Measurements from ENCODE around the gene EXOC2.
A peak's percentile ranks its signal among the peaks of the same experiment; 100 is the strongest.
"Not testable (repeated sequence)": the region's sequence is repeated elsewhere in the genome, so short reads cannot be mapped to it uniquely, and the experiment has no call there.

EXOC2 gene

DNA sequence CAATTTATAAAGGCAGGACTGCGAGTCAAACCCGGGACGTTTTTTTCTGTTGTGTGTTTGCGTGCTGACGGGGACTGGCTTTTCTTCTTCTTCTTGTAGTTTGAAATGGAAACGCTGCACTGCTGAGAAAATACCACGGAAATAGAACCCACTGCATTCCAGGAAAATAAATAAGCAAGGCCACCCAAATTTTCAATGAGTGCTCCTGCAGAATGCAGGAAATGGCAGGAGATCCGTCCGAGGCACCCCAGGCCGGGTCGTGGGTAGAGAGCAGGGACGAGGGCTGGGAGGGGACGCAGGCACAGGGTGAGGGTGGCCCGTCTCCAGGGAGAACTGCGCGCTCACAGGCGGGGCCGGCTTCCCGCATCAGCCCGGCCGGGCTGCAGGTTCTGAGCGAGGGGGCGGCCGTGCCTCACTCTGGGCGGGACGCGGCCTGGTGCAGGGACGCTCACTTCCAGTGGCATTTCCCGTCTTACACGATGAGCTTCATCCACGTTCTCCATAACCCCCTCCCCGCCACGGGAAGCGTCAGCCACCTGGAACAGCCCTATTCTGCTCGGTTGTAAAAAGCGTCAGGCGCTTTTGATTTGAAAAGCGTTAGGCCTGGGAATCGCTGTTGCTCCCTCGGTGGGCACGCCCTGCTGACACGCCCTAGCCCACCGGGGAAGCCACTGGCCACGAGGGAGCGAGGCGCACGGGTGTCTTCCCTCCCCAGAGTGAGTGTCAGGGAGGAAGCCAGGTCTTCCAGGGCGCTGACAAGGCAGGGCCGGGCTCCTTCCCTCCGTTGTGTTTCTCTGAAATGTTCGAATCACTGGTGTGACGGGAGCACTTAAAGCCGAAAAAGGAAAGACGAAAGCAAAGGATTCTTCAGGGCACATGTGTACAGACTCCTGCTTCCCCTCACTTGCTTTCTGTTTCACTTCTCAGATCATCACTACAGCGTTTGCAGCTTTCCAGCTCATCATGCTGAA is 17.9 kb upstream of the EXOC2 start:
- DNase-seq: peak; percentile 22

DNA sequence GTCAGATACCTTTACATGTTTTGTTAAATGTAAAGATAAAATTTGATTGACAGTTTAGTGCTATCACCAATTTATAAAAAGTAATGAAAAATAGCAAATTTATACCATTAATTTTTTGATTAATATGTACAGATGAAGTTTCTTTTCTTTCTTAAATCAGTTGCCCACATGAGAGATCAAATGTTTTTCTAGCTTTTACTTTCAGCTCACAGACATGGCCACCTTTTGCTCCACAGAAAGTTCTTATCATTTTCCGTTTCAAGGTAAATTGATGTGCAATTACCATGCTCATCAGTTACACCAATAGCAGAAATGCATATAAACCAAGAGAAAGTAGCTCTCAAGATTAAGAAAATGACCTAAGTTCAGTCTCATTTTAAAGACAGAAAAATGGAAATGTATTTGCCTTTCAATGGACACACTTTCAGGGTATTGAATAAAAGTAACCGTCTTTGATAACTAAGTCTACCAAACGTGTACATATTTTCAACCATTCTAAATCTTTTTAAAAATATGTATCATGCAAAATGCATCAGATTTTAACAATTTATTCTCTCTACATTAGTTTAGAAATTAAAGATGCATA is 16.6 kb upstream of the EXOC2 start:
- DNase-seq: no peak

DNA sequence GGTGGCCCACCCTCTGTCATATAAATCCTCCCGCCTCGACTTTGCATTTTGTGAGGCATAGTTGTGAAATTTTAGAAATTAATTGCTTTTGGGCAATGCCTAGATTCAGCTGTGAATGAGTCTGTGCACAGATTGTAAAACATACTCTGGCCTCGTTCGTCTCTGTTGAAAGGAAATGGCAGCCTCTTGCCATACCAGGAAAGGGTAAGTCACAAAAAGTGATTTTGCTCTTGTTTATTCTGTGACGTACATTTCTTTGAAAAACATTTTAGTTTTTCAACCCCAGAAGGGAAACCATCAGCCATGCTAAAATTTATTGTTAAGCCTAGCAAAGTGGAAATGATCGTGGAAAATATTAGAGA is 15.3 kb upstream of the EXOC2 start:
- peak; percentile 32 for DNase-seq

DNA sequence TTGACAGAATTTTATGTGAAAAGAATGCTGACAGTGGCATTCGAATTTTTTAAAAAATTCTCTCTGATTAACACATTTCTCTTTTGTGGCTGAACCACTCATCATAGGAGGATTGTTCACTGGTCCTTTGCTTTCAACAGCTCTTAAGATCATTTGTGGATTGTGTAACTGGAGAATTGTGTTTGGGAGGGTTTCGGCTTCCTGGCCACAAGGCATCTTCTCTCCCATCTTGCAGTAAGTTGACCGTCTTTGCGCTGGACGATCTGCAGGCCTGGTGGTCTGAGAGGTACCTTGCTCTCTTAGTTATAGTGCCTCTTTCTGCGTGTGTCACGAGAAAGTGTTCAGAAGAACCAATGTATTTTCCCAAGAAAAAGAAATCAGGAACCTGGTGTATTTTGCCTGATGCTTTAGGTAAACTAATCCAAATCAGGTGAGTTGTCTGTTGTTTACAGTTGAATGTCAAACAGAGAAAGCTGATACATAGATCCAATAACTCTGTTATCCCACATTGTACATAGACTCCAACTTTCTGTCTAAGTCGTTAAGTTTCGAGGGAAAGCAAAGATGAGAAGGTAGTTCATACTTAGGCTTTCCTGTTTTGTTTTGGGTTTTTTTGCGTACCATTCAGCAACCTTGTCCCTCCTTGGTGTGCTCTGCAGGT is 14.8 kb upstream of the EXOC2 start:
- DNase-seq: no peak

DNA sequence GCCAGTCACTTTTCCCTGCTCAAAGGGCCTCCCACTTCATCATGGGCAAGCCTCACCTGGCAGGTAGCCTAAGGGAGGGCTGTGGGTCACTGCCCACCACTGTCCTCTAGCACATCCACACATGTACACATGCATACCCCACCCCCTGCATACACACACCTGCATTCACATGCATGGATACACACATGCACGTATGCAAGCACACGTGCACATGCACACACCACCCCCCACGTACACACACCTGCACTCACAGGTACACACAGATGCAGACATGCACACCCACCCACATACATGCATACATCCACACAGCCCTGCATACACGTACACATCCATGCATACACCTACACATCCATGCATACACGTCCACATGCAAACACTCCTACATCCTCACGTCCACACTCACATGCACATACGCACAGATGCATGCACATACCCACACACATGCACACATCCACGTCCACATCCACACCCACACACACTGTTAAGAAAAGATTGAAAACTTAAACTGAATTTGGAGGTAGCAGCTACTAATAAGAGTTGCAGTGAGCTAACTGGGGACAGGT is 14.0 kb upstream of the EXOC2 start:
- DNase-seq: no peak

DNA sequence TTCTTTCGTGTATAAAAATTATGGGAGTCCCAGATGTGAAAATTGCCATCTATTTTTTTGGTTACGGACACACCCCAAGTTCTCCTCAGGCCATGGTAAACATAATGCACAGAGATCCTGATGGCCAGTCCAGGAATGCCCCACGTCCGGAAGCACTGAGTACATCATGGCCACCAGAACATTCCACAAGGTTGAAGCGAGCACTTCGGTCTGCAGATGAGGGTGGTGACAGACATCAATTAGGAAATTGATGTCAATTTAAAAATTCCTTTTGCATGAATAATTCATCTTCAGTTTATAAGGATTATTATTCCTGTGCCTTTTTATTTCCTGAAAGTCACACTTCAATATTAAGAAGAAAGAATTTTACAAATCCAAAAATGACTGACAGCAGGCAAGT is 13.2 kb upstream of the EXOC2 start:
- no peak for DNase-seq

DNA sequence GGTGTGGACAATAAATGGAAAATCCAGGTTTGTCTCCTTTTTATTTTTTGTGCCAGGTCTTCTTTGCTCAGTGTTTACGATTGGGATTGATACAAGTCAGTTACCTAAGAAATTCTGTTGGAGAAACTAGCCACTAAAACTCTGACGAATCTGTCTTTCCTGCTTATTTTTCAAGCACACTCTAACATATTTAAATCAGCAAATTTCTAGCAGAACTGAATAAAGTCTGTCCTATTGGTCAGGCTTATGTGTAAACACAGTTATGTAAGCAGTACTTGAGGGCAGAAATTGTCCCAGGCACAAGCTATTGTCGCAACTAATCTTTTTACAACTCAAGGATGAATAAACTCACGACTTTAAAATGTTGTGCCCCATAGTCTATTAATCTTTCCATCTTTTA is 12.1 kb upstream of the EXOC2 start:
- DNase-seq: peak; percentile 63

DNA sequence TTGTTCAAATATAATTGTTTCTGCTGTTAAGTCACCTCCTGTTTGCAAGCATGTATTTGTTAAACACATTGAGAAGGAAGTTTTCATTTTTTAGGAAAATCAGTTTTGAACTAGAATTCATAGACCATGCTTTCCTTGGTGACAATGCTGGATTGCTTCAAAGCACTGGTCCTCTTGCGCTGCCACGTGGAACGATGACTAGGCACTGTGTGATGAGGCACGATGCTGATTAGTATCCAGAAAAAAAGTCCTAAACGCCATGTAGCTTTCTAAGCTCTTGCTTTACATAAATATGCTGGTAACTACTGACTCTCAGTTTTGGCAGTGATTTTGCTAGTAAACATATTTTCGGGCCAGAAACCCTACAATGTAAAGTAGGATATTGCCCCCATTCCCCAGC is 11.1 kb upstream of the EXOC2 start:
- peak; percentile 24 for DNase-seq

DNA sequence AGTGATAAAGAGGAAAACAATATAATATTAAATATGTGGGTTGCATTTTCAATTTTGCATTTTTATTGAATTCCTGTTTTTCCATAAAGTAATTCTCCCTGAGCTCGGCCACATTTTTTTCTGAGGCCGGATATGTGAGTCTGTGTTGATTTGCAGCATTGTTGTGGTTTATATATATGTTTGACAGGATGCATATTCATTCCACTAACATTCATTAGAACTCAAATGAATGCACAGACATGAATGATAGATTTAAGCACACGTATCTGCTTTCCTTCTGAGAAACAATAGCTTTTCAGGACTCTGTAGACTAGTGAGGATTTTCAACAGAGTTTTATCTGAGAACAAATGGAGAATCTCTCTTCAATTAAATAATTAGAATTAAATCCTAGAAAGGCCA is 10.6 kb upstream of the EXOC2 start:
- no peak for DNase-seq

DNA sequence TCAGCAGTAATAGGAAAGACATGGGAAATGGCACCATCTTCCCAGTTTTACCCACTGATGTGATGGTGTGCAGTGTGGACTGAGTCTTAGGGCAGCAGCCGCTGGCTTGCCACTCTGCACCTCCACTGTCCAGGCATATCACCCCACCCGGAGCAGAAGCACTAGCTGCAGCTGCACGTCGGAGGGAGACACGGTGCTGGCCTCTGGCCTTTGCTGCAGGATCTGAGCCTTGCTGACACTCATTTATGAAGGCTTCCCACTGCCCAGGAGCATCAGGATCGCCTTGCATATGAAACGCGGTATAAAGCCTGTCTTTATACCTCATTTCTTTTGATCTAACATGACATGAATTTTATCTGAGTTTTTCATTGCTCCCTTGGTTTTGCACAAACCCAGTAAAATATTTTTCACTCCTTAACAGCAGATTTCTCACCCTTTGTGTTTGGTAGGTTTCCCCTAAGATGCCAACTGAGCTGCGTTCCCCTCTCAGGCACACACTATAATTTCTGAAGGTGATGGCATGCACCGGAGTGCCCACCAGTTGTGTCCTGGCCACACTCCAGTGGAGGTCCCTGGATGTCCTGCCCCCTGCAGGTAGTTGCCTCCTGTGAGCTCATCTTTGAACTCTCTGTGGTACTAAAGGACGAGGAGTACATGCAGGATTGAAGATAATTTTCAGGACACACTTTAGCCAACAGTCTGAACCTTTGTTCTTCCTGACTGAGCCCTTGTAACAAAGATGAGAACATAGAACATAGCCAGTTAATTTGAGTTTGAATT is 9.0 kb upstream of the EXOC2 start:
- DNase-seq: no peak

DNA sequence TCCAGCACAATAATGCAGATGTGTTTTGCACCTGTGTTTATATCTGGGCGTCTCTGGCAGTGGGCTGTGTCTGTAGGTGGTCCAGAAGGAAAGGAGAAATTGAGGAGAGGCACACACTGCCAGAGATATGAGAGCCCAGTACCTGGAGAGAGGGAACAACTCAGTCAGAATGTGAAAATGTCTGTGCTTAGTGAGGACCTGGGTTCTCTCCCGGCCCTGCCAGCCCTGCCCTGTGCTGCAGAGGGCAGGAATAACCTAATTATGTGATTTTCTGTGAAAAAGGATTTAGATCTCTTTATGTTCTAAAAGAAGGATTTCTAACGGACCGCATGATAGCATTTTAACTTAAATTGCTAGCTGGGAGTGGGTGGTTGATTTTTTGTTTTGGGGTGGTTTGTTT is 8.3 kb upstream of the EXOC2 start:
- DNase-seq: no peak

DNA sequence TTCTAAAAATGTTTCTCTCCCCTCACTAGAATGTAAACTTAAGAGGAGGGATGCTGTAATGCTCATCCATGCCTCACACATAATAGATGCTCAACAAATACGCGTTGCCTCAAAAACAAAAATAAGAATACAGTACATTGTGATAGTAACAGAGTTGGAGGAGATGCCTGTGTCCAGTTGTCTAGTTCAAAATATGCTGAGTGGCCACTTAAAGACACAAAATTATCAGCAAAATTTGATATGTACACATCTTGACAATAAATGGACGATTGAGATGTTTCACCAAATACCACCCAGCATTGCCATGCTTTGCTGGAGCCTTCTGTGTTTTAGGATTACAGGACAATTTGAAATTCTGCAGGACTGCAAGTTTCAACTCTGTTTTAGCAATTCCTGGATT is 7.6 kb upstream of the EXOC2 start:
- no peak for DNase-seq

DNA sequence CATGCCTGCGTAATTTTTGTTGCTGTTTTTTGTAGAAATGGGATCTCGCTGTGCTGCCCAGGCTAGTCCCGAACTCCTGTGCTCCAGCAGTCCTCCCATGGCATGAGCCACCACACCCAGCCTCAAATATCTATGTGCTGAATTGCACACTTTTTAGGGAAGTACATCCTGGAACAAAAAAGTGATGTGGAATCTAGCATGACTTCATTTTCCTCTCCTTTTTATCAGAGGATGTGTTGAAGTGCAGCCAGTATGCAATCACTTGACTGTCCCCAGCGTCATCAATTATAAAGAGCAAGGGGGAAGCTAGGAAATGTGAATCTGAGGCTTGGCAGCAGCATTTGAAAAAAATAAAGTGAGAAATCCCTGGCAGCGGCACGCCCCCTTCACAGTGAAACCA is 6.4 kb upstream of the EXOC2 start:
- DNase-seq: no peak

DNA sequence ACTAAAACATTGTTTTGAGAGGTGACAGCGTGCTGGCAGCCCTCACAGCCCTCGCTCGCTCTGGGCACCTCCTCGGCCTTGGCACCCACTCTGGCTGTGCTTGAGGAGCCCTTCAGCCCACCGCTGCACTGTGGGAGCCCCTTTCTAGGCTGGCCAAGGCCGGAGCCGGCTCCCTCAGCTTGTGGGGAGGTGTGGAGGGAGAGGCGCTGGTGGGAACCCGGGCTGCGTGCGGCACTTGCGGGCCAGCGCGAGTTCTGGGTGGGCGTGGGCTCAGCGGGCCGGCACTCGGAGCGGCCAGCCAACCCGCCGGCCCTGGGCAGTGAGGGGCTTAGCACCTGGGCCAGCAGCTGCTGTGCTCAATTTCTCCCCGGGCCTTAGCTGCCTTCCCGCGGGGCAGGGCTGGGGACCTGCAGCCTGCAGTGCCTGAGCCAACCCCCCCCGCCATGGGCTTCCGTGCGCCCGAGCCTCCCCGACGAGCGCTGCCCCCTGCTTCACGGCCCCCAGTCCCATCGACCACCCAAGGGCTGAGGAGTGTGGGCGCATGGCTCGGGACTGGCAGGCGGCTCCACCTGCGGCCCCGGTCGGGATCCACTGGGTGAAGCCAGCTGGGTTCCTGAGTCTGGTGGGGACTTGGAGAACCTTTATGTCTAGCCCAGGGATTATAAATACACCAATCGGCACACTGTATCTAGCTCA is 1.6 kb upstream of the EXOC2 start:
- not testable (repeated sequence) for DNase-seq

DNA sequence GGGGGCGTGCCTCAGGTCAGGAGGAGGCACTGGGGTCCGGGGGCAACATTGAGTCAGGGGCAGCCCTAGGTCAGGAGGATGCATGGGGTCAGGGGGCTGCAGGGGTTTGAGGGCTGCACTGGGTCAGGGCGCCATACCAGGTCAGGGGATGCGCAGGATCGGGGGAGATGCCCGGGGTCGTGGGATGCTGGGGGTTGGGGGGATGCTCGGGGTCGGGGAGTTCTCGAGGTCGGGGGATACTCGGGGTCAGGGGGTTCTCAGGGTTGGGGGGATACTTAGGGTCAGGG is 727 bp upstream of the EXOC2 start:
- no peak for DNase-seq

DNA sequence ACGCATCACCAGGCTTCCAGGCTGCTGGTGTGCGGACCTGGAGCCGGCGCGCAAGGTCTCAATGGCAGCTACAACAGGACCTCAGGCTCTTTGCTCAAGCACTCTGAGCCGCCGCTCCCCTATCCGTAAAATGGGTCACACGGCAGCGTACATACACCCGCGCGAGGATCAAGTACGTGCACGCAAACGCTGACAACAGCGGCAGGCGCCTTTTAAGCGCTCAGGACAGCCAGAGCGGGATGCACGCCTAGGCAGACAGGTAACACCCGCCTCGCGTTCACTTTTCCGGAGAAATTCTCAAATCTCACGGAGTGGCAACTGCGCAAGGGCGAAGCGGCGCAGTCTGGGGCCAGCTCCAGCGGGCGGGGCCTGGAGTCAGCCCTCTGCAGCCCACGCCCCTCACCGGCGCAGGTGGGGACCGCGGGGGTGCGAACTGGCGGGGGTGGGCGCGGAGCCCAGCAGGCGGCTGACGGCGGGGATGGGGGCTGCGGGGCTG is 535 bp downstream of the EXOC2 start:
- DNase-seq: no peak

DNA sequence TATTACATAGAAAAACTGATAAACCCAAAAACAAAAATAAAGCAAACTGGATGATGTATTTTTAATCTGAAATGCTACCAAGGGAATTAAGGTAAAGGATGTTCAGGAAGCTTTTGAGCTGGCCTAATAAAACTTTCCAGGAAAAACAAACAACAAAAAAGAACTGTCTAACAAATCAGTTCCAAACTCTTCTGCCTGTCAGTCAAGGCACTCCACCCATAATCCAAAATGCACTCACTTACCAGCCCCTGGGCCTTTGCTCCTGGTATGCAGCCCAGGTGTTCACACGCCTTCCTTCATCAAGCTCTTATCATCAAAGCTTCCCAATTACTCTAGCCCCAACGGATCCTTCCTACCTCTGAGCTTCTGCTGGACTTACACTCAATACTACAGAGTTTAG is 3.7 kb downstream of the EXOC2 start:
- DNase-seq: no peak

DNA sequence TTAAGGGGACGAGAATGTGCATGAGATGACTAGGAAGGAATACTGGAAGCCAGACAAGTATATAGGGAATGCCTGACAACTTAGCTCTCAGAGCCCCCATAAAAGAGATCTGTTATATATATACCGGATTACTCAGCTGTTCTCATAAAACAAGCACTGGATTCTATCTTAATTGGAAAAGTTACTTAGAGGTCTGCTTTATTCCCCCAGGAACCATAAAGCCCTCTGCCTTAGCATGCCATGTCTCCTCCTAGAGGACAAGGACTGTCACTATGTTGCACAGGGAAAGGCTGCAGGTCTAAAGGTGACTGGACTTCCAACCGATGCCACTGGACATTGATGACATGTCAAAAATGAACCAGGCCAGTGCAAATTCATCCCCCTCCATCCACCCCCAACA is 6.4 kb downstream of the EXOC2 start:
- DNase-seq: no peak

DNA sequence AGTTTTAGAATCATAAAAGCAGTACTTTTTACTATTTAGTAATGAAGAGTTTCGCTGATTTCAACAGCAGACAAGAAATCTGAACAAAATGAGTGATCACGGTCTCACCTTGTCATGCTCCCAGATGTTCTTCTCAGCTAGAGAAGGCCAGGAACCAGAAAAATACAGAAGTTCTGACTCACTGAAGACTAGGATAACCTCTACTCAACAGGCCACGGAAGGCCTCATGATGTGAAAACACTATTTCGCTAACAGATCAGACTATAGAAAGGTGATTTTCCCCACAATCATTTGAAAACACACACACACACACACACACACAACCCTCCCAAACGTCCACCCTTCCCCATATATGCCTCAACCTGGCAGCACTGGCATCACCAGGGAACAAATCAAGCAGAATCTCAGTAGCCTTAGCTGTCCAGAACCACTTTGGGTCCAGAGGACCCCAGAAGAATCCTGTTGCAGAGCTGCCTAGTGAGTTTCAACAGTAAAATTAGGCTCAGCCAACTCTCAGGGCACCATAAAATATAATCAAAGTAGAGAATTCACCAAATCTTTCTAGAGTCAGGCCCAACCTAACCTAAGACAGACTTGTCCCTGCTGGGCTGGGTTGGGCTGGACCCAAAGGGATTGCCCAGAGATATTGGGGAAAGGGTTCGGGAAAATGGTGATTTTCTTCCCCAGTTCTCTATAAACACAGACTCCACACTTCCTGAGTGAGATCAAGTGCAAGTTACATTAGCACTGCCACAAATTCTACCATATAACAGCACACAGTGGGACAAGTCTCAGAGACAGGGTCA is 7.9 kb downstream of the EXOC2 start:
- no peak for DNase-seq

DNA sequence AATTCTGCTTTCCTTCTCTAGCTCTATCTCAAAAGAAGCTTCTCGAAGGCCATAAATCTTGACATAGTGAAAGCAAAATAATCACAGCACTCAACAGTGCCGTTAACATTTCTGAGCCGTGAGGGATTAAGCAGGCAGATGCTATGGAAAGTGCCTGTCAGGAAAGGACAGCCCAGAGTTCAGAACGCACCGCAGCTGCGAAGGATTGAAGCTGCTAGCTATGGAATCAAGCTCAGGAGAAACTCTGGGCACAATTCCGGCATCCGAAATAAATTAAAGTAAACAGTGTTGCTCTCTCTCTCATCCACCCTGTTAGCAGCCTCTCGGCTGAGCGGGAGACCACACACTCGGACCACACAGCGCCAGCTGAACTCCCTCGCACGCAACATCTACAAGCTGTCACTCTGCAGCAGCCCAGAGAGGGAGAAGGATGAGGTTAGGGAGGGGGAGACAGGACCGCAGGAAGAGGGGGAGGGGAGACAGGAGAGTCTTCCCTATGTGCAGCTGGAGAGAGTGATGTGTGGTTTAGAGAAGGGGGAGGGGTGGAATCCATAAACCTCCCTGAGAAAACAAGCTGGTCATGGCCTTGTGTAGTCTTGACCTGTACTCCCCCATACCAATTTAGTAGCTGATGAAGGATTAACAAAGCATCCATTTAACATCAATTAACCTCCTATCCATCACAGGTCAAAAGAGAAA is 9.0 kb downstream of the EXOC2 start:
- peak; percentile 5 for DNase-seq

All from NCI-H774 (cell line).